ENCODE results near the gene CDH13. TPM values are rescaled to one million over a fixed set of nuclear protein-coding genes. Genes with fewer than 3 reads are reported as not detected.

CDH13 gene
- total RNA-seq, 1 experiment from 2014 or later: 49.3 TPM

DNA sequence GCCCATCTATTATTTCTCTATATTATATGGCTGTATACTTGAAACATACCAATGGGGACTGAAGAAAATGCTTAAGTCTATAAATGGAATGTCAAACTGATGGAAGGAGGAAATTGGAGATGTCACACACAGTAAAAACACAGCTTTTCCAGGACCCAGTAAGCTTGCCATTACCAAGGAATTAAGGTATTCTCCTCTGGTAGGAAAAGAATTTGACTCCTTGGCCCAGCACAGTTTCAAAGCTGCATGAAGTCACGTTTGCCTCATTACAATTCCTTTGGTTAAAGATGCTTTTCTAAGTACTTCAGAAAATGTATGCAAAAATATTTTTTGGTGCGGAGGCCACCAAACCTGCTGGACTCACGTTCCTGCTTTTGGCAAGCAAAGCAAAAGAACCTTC, 48.5 kb downstream of the CDH13 start:
- BruUV-seq (replicated peaks): no TSS peak
- H3K4me3 Mint-ChIP-seq (ENCODE audit: unreplicated experiment): no peak overlapping the region
- no peaks in the 10 kb centered on the region for H3K9me3 Mint-ChIP-seq (ENCODE audit: unreplicated experiment)
- intact Hi-C loops (cut with micrococcal nuclease): no loop called here
- TF ChIP-seq, protein P1, sequence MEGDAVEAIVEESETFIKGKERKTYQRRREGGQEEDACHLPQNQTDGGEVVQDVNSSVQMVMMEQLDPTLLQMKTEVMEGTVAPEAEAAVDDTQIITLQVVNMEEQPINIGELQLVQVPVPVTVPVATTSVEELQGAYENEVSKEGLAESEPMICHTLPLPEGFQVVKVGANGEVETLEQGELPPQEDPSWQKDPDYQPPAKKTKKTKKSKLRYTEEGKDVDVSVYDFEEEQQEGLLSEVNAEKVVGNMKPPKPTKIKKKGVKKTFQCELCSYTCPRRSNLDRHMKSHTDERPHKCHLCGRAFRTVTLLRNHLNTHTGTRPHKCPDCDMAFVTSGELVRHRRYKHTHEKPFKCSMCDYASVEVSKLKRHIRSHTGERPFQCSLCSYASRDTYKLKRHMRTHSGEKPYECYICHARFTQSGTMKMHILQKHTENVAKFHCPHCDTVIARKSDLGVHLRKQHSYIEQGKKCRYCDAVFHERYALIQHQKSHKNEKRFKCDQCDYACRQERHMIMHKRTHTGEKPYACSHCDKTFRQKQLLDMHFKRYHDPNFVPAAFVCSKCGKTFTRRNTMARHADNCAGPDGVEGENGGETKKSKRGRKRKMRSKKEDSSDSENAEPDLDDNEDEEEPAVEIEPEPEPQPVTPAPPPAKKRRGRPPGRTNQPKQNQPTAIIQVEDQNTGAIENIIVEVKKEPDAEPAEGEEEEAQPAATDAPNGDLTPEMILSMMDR (IDR thresholded peaks at IDR 0.05; ENCODE audit: unreplicated experiment): no peak
- DNase-seq (ENCODE audit: unreplicated experiment): no peak
- no peaks in the 10 kb centered on the region for H3K27me3 Mint-ChIP-seq (ENCODE audit: insufficient read depth, unreplicated experiment)
- peaks cover 6% of the 10 kb centered on the region for H3K4me1 Mint-ChIP-seq (ENCODE audit: insufficient read depth, unreplicated experiment)
- ChIA-PET CTCF (interaction anchor here (0.6 to 1.8 kb wide), 3 partner anchors 36 to 319 kb away, joined by 3 to 6 read pairs (median 3); no protein-coding TSS in a partner anchor), POLR2A (interaction anchor here (1.2 kb wide), 1 partner anchor 82 kb away, joined by 4 read pairs; no protein-coding TSS in a partner anchor)
- peaks cover 13% of the 10 kb centered on the region for H3K36me3 Mint-ChIP-seq (ENCODE audit: insufficient read depth, unreplicated experiment)
- no peak overlapping the region for H3K27ac Mint-ChIP-seq (ENCODE audit: low read depth, unreplicated experiment)

DNA sequence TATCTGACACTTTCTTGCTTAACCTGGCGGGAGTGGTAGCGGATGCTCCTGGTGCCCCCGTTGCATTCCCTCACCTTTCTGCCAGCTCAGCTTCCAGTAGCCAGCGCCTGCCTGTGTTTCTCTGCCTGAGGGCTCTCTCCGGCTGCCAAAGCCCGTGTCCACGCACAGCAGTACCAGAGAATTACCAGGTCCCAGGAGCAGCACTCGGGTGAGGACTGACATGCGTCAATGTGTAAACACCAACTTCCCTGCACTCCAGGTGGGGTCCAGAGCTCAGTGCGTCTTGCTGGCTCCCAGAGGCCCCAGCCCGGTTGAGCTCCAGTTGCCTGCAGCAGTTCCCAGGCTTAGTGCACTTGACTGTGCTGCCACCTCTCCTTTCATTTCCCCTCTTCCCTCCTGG, 54.8 kb downstream of the CDH13 start:
- intact Hi-C loops (cut with micrococcal nuclease): no loop called here
- no peak overlapping the region for H3K27ac Mint-ChIP-seq (ENCODE audit: low read depth, unreplicated experiment)
- BruUV-seq (replicated peaks): no TSS peak
- DNase-seq (ENCODE audit: unreplicated experiment): no peak
- ChIA-PET POLR2A (no interaction called here), CTCF (interaction anchor here (0.9 to 1.6 kb wide), 2 partner anchors 13 to 915 kb away, joined by 3 read pairs; no protein-coding TSS in a partner anchor)
- no peaks in the 10 kb centered on the region for H3K27me3 Mint-ChIP-seq (ENCODE audit: insufficient read depth, unreplicated experiment)
- H3K36me3 Mint-ChIP-seq (ENCODE audit: insufficient read depth, unreplicated experiment): peaks cover 5% of the 10 kb centered on the region
- TF ChIP-seq, protein P1 (IDR thresholded peaks at IDR 0.05; ENCODE audit: unreplicated experiment): no peak
- H3K9me3 Mint-ChIP-seq (ENCODE audit: unreplicated experiment): no peaks in the 10 kb centered on the region
- H3K4me3 Mint-ChIP-seq (ENCODE audit: unreplicated experiment): no peak overlapping the region
- H3K4me1 Mint-ChIP-seq (ENCODE audit: insufficient read depth, unreplicated experiment): no peaks in the 10 kb centered on the region

DNA sequence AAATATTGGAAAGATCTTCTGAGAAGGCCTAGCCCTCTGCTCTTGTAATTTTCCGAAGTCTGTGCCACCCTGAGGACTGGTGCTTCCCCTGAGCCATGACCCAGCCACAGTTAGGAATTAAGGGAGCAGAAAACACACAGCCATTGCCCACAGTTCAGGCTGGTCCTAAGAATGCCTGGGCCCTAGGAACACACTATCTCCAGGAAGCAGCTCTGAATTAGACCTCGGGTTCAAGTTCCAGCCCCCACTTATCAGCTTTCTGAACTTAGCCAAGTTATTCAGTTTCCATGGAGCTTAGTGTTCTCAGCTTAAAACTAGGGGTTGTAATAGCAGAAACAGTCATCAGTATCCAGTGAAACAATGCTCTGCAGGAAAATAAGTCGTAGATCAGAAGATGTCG, 56.0 kb downstream of the CDH13 start:
- H3K27ac Mint-ChIP-seq (ENCODE audit: low read depth, unreplicated experiment): no peak overlapping the region
- CTCF ChIA-PET: interaction anchor here (1.2 to 1.6 kb wide), 2 partner anchors 11 to 12 kb away, joined by 3 read pairs; no protein-coding TSS in a partner anchor

DNA sequence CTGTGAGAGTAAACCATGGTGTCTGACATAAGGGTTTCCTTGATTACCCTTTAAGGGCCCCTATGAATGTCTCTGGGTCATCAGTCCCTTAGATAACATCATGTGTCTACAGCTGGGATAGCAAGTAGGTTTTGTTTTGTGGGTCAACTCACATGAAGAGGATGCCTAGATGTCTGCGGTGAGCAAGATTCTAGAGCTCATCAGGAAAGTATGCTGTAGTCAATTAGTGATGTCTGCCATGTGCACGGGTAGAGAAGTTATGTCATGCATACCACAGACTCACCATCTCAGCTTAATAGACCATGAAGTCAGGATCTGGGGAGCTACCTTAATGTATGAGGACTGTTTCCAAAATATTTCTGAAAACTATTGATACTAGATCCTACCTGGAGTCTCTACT, 57.5 kb downstream of the CDH13 start:
- POLR2A ChIA-PET: no interaction called here
- H3K27me3 Mint-ChIP-seq (ENCODE audit: insufficient read depth, unreplicated experiment): no peaks in the 10 kb centered on the region

More for the DNA sequence above, 56.0 kb downstream of the CDH13 start:
- TF ChIP-seq, protein P1 (IDR thresholded peaks at IDR 0.05; ENCODE audit: unreplicated experiment): no peak
- Mint-ChIP-seq H3K27me3 (ENCODE audit: insufficient read depth, unreplicated experiment) (no peaks in the 10 kb centered on the region), H3K36me3 (ENCODE audit: insufficient read depth, unreplicated experiment) (peaks cover 5% of the 10 kb centered on the region), H3K4me3 (ENCODE audit: unreplicated experiment) (no peak overlapping the region), H3K4me1 (ENCODE audit: insufficient read depth, unreplicated experiment) (no peaks in the 10 kb centered on the region), H3K9me3 (ENCODE audit: unreplicated experiment) (no peaks in the 10 kb centered on the region)
- no peak for DNase-seq (ENCODE audit: unreplicated experiment)
- no TSS peak for BruUV-seq (replicated peaks)
- POLR2A ChIA-PET: no interaction called here
- intact Hi-C loops (cut with micrococcal nuclease): no loop called here

More for the DNA sequence above, 57.5 kb downstream of the CDH13 start:
- no peaks in the 10 kb centered on the region for H3K4me1 Mint-ChIP-seq (ENCODE audit: insufficient read depth, unreplicated experiment)
- intact Hi-C loops (cut with micrococcal nuclease): no loop called here
- H3K27ac Mint-ChIP-seq (ENCODE audit: low read depth, unreplicated experiment): no peak overlapping the region
- peaks cover 5% of the 10 kb centered on the region for H3K36me3 Mint-ChIP-seq (ENCODE audit: insufficient read depth, unreplicated experiment)
- H3K4me3 Mint-ChIP-seq (ENCODE audit: unreplicated experiment): no peak overlapping the region
- BruUV-seq (replicated peaks): no TSS peak
- H3K9me3 Mint-ChIP-seq (ENCODE audit: unreplicated experiment): no peaks in the 10 kb centered on the region
- DNase-seq (ENCODE audit: unreplicated experiment): no peak
- TF ChIP-seq, protein P1 (IDR thresholded peaks at IDR 0.05; ENCODE audit: unreplicated experiment): no peak
- CTCF ChIA-PET: interaction anchor here (0.6 kb wide), 2 partner anchors 496 to 1114 kb away, joined by 3 read pairs; no protein-coding TSS in a partner anchor

All from MCF 10A (cell line).